ENCODE data around the gene MLLT1.

Gene MLLT1

DNA sequence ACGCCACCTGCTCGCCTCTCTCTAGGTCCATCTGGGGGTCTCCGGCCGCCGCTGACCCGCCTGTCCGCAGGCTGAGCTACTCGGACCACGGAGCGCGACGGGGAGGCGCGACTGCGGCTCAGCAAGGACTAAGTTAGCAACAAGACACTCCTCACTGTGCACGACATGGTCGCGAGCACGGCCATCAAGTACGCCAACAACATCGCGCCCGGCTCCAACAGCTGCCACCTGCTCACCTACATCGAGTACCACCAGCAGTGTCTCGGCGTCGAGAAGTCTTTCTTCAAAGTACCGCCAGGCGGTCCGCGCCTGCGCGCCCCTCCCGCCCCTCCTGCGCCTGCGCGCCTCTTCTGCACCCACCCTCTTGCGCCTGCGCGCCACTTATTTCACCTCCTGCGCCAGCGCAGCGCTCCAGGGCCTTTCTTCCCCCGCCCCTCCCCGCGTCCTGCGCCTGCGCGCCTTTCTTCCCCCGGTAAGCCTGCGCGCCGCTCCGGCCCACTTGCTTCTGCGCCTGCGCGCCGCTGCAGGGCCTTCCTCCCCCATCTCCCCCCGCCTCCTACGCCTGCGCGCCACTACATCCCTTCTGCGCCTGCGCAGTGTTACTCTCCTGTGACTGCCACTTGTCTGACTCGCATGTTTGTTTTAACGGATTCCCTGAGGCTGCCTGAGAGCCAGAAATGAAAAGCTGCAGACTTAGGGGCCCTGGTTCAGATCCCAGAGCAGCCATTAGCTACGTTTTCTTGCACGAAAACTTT, 80.4 kb downstream of the MLLT1 start:
- DNase-seq (ENCODE audit: low spot score) = peak; percentile 100
- ChIA-PET POLR2A (ENCODE audit: low non-redundant PET) (no interaction called here), CTCF (interaction anchor here (0.7 kb wide), 1 partner anchor 152 kb away, joined by 8 read pairs; no protein-coding TSS in a partner anchor)
- TF ChIP-seq, protein P1, sequence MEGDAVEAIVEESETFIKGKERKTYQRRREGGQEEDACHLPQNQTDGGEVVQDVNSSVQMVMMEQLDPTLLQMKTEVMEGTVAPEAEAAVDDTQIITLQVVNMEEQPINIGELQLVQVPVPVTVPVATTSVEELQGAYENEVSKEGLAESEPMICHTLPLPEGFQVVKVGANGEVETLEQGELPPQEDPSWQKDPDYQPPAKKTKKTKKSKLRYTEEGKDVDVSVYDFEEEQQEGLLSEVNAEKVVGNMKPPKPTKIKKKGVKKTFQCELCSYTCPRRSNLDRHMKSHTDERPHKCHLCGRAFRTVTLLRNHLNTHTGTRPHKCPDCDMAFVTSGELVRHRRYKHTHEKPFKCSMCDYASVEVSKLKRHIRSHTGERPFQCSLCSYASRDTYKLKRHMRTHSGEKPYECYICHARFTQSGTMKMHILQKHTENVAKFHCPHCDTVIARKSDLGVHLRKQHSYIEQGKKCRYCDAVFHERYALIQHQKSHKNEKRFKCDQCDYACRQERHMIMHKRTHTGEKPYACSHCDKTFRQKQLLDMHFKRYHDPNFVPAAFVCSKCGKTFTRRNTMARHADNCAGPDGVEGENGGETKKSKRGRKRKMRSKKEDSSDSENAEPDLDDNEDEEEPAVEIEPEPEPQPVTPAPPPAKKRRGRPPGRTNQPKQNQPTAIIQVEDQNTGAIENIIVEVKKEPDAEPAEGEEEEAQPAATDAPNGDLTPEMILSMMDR (conservative IDR thresholded peaks at IDR 0.05; ENCODE audit: low read depth) = no peak
- H3K27ac ChIP-seq = peak overlapping the region; percentile 89

DNA sequence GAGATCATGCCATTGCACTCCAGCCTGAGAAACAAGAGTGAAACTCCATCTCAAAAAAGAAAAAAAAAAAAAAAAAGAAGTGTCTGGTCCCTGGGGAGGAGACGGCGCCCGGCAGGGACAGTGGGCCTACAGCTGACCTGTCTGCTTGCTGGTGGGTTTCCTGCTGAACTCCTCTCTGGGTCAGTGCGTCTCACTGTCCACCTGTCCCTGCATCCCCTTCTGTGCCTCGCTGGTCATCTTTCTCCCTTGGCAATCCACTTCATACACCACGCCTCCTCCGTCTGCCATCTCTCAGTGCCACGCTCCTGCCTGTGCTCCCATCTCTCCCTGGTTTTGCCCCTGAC, 80.9 kb downstream of the MLLT1 start:
- TF ChIP-seq, protein P1 (conservative IDR thresholded peaks at IDR 0.05; ENCODE audit: low read depth) = no peak
- ChIA-PET CTCF (no interaction called here), POLR2A (ENCODE audit: low non-redundant PET) (no interaction called here)
- no peak for DNase-seq (ENCODE audit: low spot score)
- H3K27ac ChIP-seq = peak overlapping the region; percentile 89

DNA sequence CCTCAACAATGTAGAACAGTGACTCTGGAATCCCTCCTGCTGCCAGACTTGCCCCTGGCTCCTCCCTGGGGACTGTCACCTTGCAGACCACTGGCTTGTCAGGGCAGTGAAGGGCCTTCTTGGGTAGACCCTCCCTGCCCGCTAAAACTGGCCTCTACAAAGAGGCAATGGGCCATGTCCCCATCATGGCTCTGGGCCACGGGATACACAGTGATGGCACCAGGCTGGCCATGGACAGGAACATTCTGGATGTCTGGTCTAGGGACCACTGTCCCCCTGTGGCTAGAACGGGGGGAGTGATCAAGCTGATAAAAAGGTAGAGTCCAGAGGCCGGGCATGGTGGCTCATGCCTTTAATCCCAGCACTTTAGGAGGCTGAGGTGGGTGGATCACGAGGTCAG, 83.4 kb downstream of the MLLT1 start:
- TF ChIP-seq, protein P1 (conservative IDR thresholded peaks at IDR 0.05; ENCODE audit: low read depth) = no peak
- ChIA-PET POLR2A (ENCODE audit: low non-redundant PET) (no interaction called here), CTCF (no interaction called here)
- DNase-seq (ENCODE audit: low spot score) = no peak
- H3K27ac ChIP-seq = no peak overlapping the region

DNA sequence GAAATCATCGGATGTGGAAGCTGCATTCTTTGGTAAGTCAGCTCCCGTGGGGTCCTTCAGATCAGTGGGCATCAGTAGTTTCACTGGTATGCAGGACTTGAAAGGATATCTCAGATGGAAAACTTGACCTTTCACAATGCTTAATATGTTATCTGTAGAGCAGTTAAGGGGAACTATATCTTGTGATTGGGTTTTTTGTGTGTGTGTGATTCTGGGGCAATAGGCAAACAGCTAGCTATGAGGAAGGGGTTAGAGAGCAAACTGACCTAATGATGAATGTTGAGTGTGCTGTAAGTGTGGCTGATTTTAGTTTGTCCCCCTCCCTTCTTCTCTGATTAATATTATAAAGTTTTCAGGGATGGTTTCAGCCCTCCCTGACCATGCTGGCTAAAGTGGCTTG, 91.0 kb downstream of the MLLT1 start:
- DNase-seq (ENCODE audit: low spot score) = no peak
- CTCF ChIA-PET = interaction anchor here (1.1 kb wide), 1 partner anchor 23 kb away, joined by 3 read pairs; no protein-coding TSS in a partner anchor
- POLR2A ChIA-PET (ENCODE audit: low non-redundant PET) = no interaction called here
- H3K27ac ChIP-seq = no peak overlapping the region
- TF ChIP-seq, protein P1 (conservative IDR thresholded peaks at IDR 0.05; ENCODE audit: low read depth) = no peak

DNA sequence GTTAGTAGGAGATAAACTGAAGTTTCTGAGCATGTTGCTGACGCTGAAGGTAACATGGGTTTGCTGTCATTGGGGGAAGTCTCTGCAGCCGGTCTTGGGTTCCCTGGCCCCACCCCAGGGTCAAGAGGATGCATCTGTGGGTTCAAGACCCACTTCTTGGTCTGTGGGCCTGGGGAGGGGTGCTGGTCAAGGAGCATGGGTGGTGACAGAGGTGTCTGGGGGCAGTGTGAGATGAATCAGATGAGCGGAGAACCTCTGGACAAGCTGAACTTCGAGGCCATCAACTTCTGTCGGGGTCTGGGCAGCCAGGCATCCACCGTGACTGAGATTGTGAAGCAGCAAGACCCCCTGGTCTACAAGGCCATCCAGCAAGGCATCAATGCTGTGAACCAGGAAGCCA, 92.4 kb downstream of the MLLT1 start:
- ChIA-PET POLR2A (ENCODE audit: low non-redundant PET) (no interaction called here), CTCF (interaction anchor here (0.8 kb wide), 1 partner anchor 29 kb away, joined by 3 read pairs; no protein-coding TSS in a partner anchor)
- TF ChIP-seq, protein P1 (conservative IDR thresholded peaks at IDR 0.05; ENCODE audit: low read depth) = no peak
- H3K27ac ChIP-seq = no peak overlapping the region
- no peak for DNase-seq (ENCODE audit: low spot score)

DNA sequence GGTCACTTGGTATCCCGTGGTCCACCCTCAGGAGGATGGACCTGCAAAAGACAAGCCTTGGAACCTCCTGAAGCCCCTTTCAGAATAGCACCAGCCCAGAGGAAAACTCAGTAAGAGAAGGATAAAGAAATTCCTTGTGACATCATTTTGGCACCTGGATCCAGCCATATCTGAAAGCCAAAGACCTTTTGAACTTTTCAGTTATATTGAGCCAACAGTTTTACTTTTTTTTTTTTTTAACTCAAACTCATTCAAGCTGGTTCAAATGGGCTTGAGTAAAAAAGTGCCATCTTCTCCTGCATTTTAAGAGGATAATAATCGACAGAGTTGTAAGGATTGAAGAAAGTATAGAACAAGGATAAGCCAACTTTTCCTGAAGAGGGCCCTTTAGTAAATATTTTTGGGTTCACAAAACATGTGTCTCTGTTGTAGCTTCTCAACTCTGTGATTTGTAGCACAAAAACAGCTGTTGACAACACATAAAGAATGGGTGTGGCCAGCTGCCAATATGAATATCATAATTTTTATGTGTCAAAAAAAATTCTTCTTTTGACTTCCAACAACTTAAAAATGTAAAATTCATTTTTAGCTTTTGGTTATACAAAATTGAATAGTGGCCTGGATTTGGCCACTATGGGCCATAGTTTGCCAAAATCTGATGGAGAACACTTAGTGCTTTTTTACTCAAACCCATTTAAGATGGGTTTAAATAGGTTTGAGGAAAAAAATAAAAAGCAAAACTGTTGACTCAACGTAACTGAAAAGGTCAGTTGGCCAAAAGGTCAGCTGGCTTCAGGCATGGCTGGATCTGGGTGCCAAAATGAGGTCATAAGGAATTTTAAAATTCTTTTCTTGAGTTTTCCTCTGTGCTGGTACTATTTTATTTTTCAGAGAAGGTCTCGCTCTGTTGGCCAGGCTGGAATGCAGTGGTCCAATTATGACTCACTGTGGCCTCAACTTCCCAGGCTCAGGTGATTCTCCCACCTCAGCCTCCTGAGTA, 93.6 kb downstream of the MLLT1 start:
- H3K27ac ChIP-seq = no peak overlapping the region
- TF ChIP-seq, protein P1 (conservative IDR thresholded peaks at IDR 0.05; ENCODE audit: low read depth) = no peak
- ChIA-PET CTCF (no interaction called here), POLR2A (ENCODE audit: low non-redundant PET) (no interaction called here)
- no peak for DNase-seq (ENCODE audit: low spot score)
